ENCODE results near the gene KDM4B. TPM values are rescaled to one million over a fixed set of nuclear protein-coding genes. Genes with fewer than 3 reads are reported as not detected.

The KDM4B gene
- total RNA-seq, 1 donor from 2014 or later: 39.0 TPM

GRCh38 chr19:5097959-5098623 lies 129.2 kb downstream of the KDM4B start:
- no peak for DNase-seq
- intact Hi-C loops (cut with DNase I): no loop called here
- Histone ChIP-seq H3K27me3 (no peaks in the 10 kb centered on the region), H3K4me3 (no peak overlapping the region), H3K9me3 (peaks cover 12% of the 10 kb centered on the region), H3K4me1 (peaks cover 4% of the 10 kb centered on the region), H3K36me3 (no peaks in the 10 kb centered on the region), H3K27ac (no peak overlapping the region)
- no peak for TF ChIP-seq CTCF (IDR thresholded peaks at IDR 0.05)
- ATAC-seq: no peak

DNA sequence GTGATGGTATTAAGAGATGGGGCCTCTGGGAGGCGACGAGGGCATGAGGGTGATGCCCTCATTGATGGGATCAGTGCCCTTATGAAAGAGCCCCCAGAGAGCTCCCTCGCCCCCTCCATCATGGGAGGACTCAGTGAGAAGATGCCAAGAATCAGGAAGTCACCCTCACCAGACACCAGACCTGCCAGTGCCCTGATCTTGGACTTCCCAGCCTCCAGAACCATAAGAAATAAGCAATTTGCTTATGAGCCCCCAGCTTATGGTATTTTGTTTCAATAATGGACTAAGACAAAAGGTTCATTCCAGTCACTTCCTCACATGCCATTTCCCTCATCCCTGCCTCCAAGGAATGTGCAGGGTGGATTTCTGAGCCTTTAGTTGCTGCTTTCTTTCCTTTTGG lies 129.7 kb downstream of the KDM4B start:
- no peak overlapping the region for H3K27ac ChIP-seq
- intact Hi-C loops (cut with DNase I): no loop called here
- H3K27me3 ChIP-seq: no peaks in the 10 kb centered on the region
- peaks cover 5% of the 10 kb centered on the region for H3K4me1 ChIP-seq
- ATAC-seq: no peak
- peaks cover 1% of the 10 kb centered on the region for H3K36me3 ChIP-seq
- no peak for DNase-seq
- no peak overlapping the region for H3K4me3 ChIP-seq
- no peak for TF ChIP-seq CTCF (IDR thresholded peaks at IDR 0.05)
- peaks cover 12% of the 10 kb centered on the region for H3K9me3 ChIP-seq

GRCh38 chr19:5099701-5100221 lies 130.8 kb downstream of the KDM4B start:
- H3K4me1 ChIP-seq: peaks cover 5% of the 10 kb centered on the region
- H3K27me3 ChIP-seq: no peaks in the 10 kb centered on the region
- H3K27ac ChIP-seq: no peak overlapping the region
- TF ChIP-seq CTCF (IDR thresholded peaks at IDR 0.05): no peak
- ATAC-seq: no peak
- H3K36me3 ChIP-seq: peaks cover 4% of the 10 kb centered on the region
- H3K4me3 ChIP-seq: no peak overlapping the region
- intact Hi-C loops (cut with DNase I): no loop called here
- no peak for DNase-seq
- peaks cover 12% of the 10 kb centered on the region for H3K9me3 ChIP-seq

DNA sequence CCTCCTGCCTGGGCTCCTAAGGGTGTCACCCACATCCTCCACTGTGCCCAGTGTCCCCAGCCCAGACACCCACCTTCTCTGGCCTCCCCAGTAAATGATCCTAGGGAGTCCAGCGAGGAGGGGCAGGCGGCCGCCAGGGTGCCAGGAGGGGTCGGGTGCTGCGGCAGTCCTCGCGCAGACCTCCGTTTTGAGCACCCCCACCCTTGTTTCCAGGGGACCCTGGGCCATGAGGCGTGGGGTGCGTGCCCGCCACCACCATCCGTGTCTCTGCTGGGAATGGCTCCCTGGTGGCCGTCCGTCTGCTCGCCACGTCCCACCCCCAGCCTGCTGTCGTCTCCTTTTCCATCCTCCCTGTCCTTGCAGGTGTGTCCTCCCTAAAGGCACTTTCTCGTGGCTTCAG lies 133.0 kb downstream of the KDM4B start:
- no peak for TF ChIP-seq CTCF (IDR thresholded peaks at IDR 0.05)

GRCh38 chr19:5102520-5102919 lies 133.6 kb downstream of the KDM4B start:
- Histone ChIP-seq H3K27ac (no peak overlapping the region), H3K9me3 (peaks cover 12% of the 10 kb centered on the region), H3K4me1 (peaks cover 5% of the 10 kb centered on the region), H3K27me3 (no peaks in the 10 kb centered on the region), H3K36me3 (peaks cover 4% of the 10 kb centered on the region), H3K4me3 (no peak overlapping the region)
- intact Hi-C loops (cut with DNase I): no loop called here
- DNase-seq (no peak), ATAC-seq (no peak)
- no peak for TF ChIP-seq CTCF (IDR thresholded peaks at IDR 0.05)

More for the DNA sequence above, 133.0 kb downstream of the KDM4B start:
- Histone ChIP-seq H3K27me3 (no peaks in the 10 kb centered on the region), H3K27ac (no peak overlapping the region), H3K4me3 (no peak overlapping the region), H3K4me1 (peaks cover 5% of the 10 kb centered on the region), H3K36me3 (peaks cover 4% of the 10 kb centered on the region), H3K9me3 (peaks cover 12% of the 10 kb centered on the region)
- ATAC-seq (no peak), DNase-seq (no peak)
- intact Hi-C loops (cut with DNase I): no loop called here

All from upper lobe of right lung (tissue), 1 donor.